Stimulated activated effector memory CD8-positive, alpha-beta T cell treated with anti-CD3 and anti-CD28 coated beads, Interleukin-12 subunit alpha, Interleukin-12 subunit beta, amount 100 ng/mL, for 72 hours (primary cell): ENCODE results near the gene LRRC43.
A peak's percentile ranks its signal among the peaks of the same experiment; 100 is the strongest.

Experiments used
- ATAC-seq: fragments of 150-1000 bp; cut with Tn5 transposase; 2 replicates; pipeline ENCODE4 v1.10.0; 2021
- DNase-seq, 2 donors: peaks; one replicate each; pipeline ENCODE4 v3.0.0; 2021 to 2022; ENCODE audit warnings: low spot score in 2 of 2
- H3K27ac Mint-ChIP-seq: one replicate; pipeline ENCODE4 v1.8.0; 2022; ENCODE audit warnings: mild to moderate bottlenecking, mixed read lengths
- H3K36me3 Mint-ChIP-seq: one replicate; pipeline ENCODE4 v1.8.0; 2022; ENCODE audit warnings: mild to moderate bottlenecking, mixed read lengths
- H3K4me1 Mint-ChIP-seq: one replicate; pipeline ENCODE4 v1.8.0; 2022; ENCODE audit warnings: mixed read lengths
- H3K4me3 Mint-ChIP-seq: one replicate; pipeline ENCODE4 v1.8.0; 2022; ENCODE audit warnings: mild to moderate bottlenecking, mixed read lengths
- H3K9me3 Mint-ChIP-seq: one replicate; pipeline ENCODE4 v1.8.0; 2022; ENCODE audit warnings: mixed read lengths

LRRC43 gene, protein sequence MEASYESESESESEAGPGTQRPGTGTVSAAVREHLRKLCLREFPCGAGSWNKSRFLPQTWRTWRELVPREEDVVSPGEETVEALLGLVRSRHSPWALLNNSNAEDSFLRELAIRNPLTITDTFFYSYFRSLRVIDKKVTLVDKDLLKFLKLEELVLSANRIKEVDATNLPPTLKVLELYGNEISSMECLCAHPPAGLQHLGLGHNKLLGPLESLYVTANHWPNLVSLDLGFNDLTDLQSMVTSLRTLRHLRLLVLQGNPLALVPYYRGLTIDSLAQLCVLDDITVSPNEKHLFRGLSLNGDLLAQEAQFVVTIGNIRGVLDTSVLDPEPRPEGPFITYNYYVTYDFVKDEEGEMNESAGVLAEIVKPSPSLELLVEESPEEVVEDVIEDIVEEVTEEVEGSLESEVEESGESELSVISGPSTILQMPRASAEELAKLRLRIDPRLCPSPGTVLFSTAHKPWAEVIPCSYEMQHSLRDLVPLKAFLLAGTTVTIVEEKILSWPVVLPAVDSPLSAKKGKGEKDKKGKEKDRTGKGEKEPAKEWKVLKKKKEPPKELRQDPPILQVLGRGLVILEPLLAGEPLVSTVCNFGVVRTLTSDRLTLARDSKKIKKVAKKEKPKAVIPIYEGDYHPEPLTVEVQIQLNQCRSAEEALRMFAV

DNA sequence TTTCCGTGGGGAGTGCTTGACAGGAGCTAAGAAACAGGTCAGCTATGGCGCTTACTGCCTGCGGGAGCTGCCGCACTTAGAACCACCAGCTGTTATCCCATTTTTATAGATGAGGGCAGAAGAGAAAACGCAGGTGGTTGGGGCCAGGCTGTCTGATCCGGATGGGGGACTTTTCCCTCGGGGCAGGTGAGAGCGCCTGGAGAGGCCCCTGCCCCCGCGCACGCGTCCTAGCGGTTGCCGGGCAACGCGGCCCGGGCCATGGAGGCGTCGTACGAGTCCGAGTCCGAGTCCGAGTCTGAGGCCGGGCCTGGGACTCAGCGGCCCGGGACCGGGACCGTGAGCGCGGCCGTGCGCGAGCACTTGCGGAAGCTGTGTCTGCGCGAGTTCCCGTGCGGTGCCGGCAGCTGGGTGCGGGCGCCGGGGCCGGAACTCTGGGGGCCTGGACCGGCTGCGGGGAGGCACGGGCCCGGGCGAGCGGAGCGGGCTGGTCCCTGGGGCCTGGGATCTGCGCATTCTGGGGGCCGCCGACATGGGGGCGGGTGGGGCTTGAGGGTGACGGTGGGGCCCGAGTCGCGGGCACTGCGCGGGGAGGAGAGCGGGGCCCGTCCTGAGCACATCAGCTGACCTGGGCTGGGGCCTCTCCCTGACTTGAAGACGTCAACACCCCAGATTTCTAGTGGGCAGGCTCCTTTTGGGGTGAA, at the start of gene LRRC43:
TSS of gene LRRC43 (plus strand) at position 237 of the 701 bp plus-strand sequence. CDS start at position 259, 22 bp downstream.
- no peaks in the 10 kb centered on the region for H3K9me3 Mint-ChIP-seq
- no peak within 1 kb of the TSS for H3K27ac Mint-ChIP-seq
- no peaks in the 10 kb centered on the region for H3K36me3 Mint-ChIP-seq
- peak within 1 kb of the TSS; percentile 68 for H3K4me3 Mint-ChIP-seq
- peak; percentile 74 for ATAC-seq
- DNase-seq, result no peak
- H3K4me1 Mint-ChIP-seq, result peaks cover 14% of the 10 kb centered on the region

GRCh38 chr12:122133192-122133950, 49.6 kb upstream of the LRRC43 start:
- no peak for DNase-seq
- no peak overlapping the region for H3K27ac Mint-ChIP-seq
- no peaks in the 10 kb centered on the region for H3K4me1 Mint-ChIP-seq
- ATAC-seq, result no peak
- H3K36me3 Mint-ChIP-seq, result peaks cover 64% of the 10 kb centered on the region
- H3K9me3 Mint-ChIP-seq, result no peaks in the 10 kb centered on the region
- H3K4me3 Mint-ChIP-seq, result no peak overlapping the region

GRCh38 chr12:122135437-122136031, 47.4 kb upstream of the LRRC43 start:
- ATAC-seq, result no peak
- Mint-ChIP-seq H3K4me3 (no peak overlapping the region), H3K4me1 (no peaks in the 10 kb centered on the region), H3K9me3 (no peaks in the 10 kb centered on the region), H3K27ac (no peak overlapping the region), H3K36me3 (peaks cover 54% of the 10 kb centered on the region)
- no peak for DNase-seq

GRCh38 chr12:122137229-122137628, 45.7 kb upstream of the LRRC43 start:
- H3K36me3 Mint-ChIP-seq, result peaks cover 44% of the 10 kb centered on the region
- no peak for ATAC-seq
- no peak overlapping the region for H3K4me3 Mint-ChIP-seq
- DNase-seq, result no peak
- H3K9me3 Mint-ChIP-seq, result no peaks in the 10 kb centered on the region
- no peaks in the 10 kb centered on the region for H3K4me1 Mint-ChIP-seq
- no peak overlapping the region for H3K27ac Mint-ChIP-seq

- H3K36me3 Mint-ChIP-seq, result peaks cover 40% of the 10 kb centered on the region
- H3K4me3 Mint-ChIP-seq, result no peak overlapping the region
- no peaks in the 10 kb centered on the region for H3K4me1 Mint-ChIP-seq
- H3K27ac Mint-ChIP-seq, result no peak overlapping the region
- ATAC-seq, result no peak
- H3K9me3 Mint-ChIP-seq, result no peaks in the 10 kb centered on the region
- no peak for DNase-seq
Measured at GRCh38 chr12:122137681-122138080, 45.2 kb upstream of the LRRC43 start.

- H3K36me3 Mint-ChIP-seq, result peaks cover 37% of the 10 kb centered on the region
- H3K4me1 Mint-ChIP-seq, result no peaks in the 10 kb centered on the region
- ATAC-seq (no peak), DNase-seq (no peak)
- no peak overlapping the region for H3K4me3 Mint-ChIP-seq
- H3K9me3 Mint-ChIP-seq, result no peaks in the 10 kb centered on the region
- H3K27ac Mint-ChIP-seq, result no peak overlapping the region
Measured at GRCh38 chr12:122138181-122138580, 44.7 kb upstream of the LRRC43 start.

DNA sequence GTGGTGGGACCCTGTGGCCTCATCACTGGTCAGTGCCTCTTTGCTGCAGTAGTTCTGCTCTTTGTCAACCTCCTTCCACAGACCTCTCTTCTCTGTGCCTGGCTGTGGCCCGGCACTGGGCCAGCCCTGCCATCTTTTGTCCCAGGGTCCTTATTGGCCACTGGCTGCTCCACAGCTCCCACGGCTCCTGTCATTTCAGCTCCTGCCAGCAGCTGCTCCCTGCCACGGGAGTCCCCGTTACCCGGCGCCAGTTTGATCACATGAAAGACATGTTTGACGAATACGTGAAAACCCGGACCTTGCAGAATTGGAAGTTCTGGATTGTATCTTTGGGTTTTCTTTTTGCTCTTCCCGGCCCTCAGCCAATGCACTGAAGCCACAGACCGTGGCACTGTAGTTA, 44.3 kb upstream of the LRRC43 start:
- Mint-ChIP-seq H3K4me3 (no peak overlapping the region), H3K36me3 (peaks cover 33% of the 10 kb centered on the region), H3K9me3 (no peaks in the 10 kb centered on the region), H3K27ac (no peak overlapping the region), H3K4me1 (no peaks in the 10 kb centered on the region)
- ATAC-seq (no peak), DNase-seq (no peak)

- H3K4me3 Mint-ChIP-seq, result no peak overlapping the region
- ATAC-seq, result no peak
- H3K9me3 Mint-ChIP-seq, result no peaks in the 10 kb centered on the region
- peaks cover 27% of the 10 kb centered on the region for H3K36me3 Mint-ChIP-seq
- H3K27ac Mint-ChIP-seq, result no peak overlapping the region
- H3K4me1 Mint-ChIP-seq, result no peaks in the 10 kb centered on the region
- no peak for DNase-seq
Measured at GRCh38 chr12:122139266-122139665, 43.7 kb upstream of the LRRC43 start.

DNA sequence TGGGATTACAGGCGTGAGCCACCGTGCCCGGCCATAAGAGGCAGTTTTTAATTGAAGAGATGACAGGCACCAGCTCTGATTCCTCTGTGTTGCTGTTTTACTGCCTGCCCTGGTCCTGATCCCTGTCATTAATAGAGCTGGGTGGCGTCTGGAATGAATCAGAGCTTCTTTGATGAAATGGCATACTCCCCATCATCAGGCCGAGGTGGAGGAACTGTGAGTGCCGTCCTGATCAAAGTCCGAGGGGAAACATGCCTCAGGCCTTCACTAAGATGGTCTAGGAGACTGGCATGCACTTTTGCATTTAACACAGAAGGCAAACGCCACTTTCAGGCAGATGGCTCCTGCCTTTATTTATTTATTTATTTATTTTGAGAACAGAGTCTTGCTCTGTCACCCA, 43.0 kb upstream of the LRRC43 start:
- H3K4me3 Mint-ChIP-seq, result no peak overlapping the region
- no peaks in the 10 kb centered on the region for H3K4me1 Mint-ChIP-seq
- H3K9me3 Mint-ChIP-seq, result no peaks in the 10 kb centered on the region

GRCh38 chr12:122140467-122141257, 42.3 kb upstream of the LRRC43 start:
- H3K4me1 Mint-ChIP-seq, result no peaks in the 10 kb centered on the region
- no peak for DNase-seq
- no peak for ATAC-seq
- H3K36me3 Mint-ChIP-seq, result peaks cover 13% of the 10 kb centered on the region
- H3K27ac Mint-ChIP-seq, result no peak overlapping the region
- no peaks in the 10 kb centered on the region for H3K9me3 Mint-ChIP-seq
- no peak overlapping the region for H3K4me3 Mint-ChIP-seq

More for the DNA sequence above, 43.0 kb upstream of the LRRC43 start:
- H3K36me3 Mint-ChIP-seq, result peaks cover 20% of the 10 kb centered on the region
- DNase-seq, result no peak
- no peak overlapping the region for H3K27ac Mint-ChIP-seq
- no peak for ATAC-seq

DNA sequence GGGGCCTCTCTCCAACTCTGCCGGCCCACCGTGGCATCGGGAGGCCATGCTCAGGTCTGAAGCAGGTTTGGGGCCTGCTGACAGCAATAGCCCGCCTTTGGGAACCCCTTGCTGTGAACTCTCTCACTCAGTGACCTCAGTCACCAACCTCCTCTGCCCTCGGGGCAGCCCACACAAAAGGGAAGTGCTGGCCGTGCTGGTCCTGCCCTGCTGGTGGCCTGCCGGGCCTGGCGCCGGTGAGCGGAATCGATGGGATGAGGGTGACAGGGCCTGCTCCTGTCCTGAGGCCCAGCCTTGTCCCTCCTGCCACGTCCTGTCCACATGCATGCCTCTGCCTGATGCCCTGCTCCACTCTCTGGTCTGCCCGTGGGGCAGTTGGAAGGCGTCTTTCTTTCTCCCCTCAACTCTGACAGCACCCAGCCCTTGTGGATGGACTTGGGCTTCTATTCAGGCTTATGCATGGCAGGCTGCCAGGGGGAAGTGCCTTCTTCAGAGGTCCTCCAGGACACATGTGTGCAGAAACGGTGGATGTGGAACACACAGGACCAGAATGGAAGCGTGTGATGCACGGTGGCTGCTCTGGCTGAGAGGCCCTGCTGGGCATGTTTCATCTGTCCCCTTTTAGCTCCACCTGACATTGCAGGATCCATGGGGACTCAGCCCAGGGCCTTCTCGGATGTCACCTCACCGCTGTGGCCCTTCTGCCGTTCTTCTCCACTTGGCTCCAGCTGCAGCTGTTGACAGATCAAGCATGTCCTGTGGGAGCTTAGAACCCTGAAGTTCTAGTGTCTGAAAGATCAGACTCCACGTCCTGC, 40.8 kb upstream of the LRRC43 start:
- Mint-ChIP-seq H3K4me1 (no peaks in the 10 kb centered on the region), H3K9me3 (no peaks in the 10 kb centered on the region), H3K36me3 (peaks cover 12% of the 10 kb centered on the region), H3K27ac (no peak overlapping the region), H3K4me3 (no peak overlapping the region)
- no peak for ATAC-seq
- DNase-seq, result no peak

- H3K27ac Mint-ChIP-seq, result no peak overlapping the region
- H3K36me3 Mint-ChIP-seq, result peaks cover 12% of the 10 kb centered on the region
- no peaks in the 10 kb centered on the region for H3K4me1 Mint-ChIP-seq
- ATAC-seq (no peak), DNase-seq (no peak)
- no peak overlapping the region for H3K4me3 Mint-ChIP-seq
- no peaks in the 10 kb centered on the region for H3K9me3 Mint-ChIP-seq
Measured at GRCh38 chr12:122142857-122143256, 40.1 kb upstream of the LRRC43 start.

DNA sequence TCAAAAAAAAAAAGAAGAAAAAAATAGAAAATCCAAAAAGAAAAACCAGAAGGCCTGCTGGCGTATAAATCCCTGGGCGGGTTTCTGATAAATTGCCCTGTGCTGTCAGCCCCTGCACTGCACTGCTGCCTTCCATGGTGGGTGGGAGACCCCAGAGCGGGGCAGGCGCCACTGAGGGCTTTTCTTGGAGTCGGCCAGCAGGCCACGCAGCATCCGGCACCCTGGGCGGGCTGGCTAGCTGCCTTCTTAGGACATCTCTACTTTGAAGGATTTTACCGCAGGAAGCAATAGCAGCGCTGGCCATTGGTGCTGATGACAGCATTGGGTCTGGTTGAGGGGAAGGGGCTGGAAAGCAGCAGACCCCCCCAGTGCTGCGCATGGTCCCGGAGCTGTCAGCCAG, 38.0 kb upstream of the LRRC43 start:
- ATAC-seq (no peak), DNase-seq (no peak)
- Mint-ChIP-seq H3K4me3 (no peak overlapping the region), H3K27ac (no peak overlapping the region), H3K4me1 (peaks cover 11% of the 10 kb centered on the region), H3K9me3 (no peaks in the 10 kb centered on the region), H3K36me3 (peaks cover 7% of the 10 kb centered on the region)
